ENCODE measurements around the gene KLK12. TPM values are rescaled to one million over a fixed set of nuclear protein-coding genes. Genes with fewer than 3 reads are reported as not detected.

KLK12 gene
- total and polyA plus RNA-seq, 4 donors = not detected

GRCh38 chr19:51014242-51014641, 20.6 kb downstream of the KLK12 start:
- Histone ChIP-seq H3K27ac (ENCODE audit: low read depth in 1 of 2, low read length in 2 of 2) (no peak overlapping the region), H3K9me3 (ENCODE audit: control insufficient read depth, low read length) (no peaks in the 10 kb centered on the region), H3K27me3 (ENCODE audit: control insufficient read depth in 1 of 2, insufficient read depth in 2 of 2, low read length in 1 of 2) (no peaks in the 10 kb centered on the region), H3K36me3 (ENCODE audit: control insufficient read depth in 1 of 2, insufficient read depth in 2 of 2, low read length in 1 of 2) (no peaks in the 10 kb centered on the region), H3K4me3 (ENCODE audit: low read length in 2 of 2) (no peak overlapping the region), H3K4me1 (ENCODE audit: control insufficient read depth in 1 of 2, insufficient read depth in 2 of 2, low read length in 2 of 2) (no peaks in the 10 kb centered on the region)
- 90 to 91% methylated on average over 6 of the region's 6 CpGs for WGBS, 2 donors
- ATAC-seq (ENCODE audit: low FRiP score) (no peak), DNase-seq (no peak)
- intact Hi-C loops (cut with DNase I) = no loop called here

DNA sequence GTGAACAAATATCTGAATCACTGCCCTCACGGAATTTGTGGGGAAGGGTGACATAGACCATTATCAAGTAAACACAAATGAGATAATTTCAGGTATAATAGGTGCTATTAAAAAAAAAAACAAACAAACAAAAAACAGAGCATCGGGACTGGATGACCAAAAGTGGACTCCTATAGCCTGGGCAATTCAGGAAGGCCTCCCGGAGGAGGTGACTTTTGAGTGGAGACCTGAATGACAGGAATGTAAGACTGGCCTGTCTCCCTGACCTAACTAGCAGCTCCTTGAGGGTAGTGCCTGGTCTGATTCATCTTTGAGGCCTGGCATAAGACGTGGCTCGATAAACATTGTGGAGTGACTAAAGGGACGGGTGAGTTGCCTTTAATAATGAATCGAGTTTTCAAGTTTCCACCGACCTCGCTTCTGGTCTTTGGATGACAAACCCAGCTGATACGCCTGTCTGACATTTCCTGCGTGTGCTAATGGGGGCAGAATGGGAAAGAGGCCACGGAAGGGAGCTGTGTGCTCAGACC, 22.1 kb downstream of the KLK12 start:
- no peaks in the 10 kb centered on the region for H3K27me3 ChIP-seq (ENCODE audit: control insufficient read depth in 1 of 2, insufficient read depth in 2 of 2, low read length in 1 of 2)
- H3K9me3 ChIP-seq (ENCODE audit: control insufficient read depth, low read length) = no peaks in the 10 kb centered on the region
- peak in 1 of 2 donors; percentile 14 for DNase-seq
- H3K4me3 ChIP-seq (ENCODE audit: low read length in 2 of 2) = no peak overlapping the region
- no peak for ATAC-seq (ENCODE audit: low FRiP score)
- intact Hi-C loops (cut with DNase I) = no loop called here
- H3K27ac ChIP-seq (ENCODE audit: low read depth in 1 of 2, low read length in 2 of 2) = no peak overlapping the region
- no peaks in the 10 kb centered on the region for H3K36me3 ChIP-seq (ENCODE audit: control insufficient read depth in 1 of 2, insufficient read depth in 2 of 2, low read length in 1 of 2)
- 63 to 68% methylated on average over 12 of the region's 12 CpGs for WGBS, 2 donors
- no peaks in the 10 kb centered on the region for H3K4me1 ChIP-seq (ENCODE audit: control insufficient read depth in 1 of 2, insufficient read depth in 2 of 2, low read length in 2 of 2)

DNA sequence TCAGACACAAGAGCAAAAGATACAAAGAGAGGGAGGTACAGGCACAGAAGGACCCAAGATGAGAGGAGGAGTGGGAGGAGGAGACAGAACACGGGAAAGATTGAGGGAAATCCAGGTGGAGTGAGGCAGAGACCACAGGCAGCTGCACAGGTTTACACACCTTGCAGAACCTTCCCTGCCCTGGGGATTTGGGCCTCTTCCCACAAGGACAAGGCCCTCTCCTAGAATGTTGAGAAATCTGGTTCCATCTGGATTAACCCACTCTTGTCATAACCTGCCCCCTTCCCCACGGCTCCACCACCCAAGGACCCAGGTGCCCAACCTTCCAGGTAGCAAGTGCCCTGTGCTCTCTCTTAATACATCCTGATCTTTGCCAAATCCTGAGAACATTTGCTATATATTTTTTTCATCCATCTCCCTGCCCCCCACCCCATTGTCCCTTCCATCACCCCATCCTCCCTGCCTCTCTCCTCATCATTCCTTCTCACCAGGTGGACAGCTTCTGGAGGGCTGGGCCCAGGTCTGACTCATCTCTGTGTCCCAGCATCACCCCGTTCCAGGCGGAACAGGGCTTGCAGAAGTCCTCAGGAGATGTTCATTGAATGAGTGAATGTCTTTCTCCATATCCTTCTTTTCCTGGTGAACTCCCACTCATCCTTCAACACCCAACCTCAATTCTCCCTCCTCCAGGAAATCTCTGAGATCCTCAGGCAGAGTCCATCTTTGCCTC, 24.6 kb downstream of the KLK12 start:
- Histone ChIP-seq H3K27me3 (ENCODE audit: control insufficient read depth in 1 of 2, insufficient read depth in 2 of 2, low read length in 1 of 2) (no peaks in the 10 kb centered on the region), H3K9me3 (ENCODE audit: control insufficient read depth, low read length) (no peaks in the 10 kb centered on the region), H3K4me1 (ENCODE audit: control insufficient read depth in 1 of 2, insufficient read depth in 2 of 2, low read length in 2 of 2) (no peaks in the 10 kb centered on the region), H3K27ac (ENCODE audit: low read depth in 1 of 2, low read length in 2 of 2) (no peak overlapping the region), H3K36me3 (ENCODE audit: control insufficient read depth in 1 of 2, insufficient read depth in 2 of 2, low read length in 1 of 2) (no peaks in the 10 kb centered on the region), H3K4me3 (ENCODE audit: low read length in 2 of 2) (no peak overlapping the region)
- 72 to 76% methylated on average over 4 of the region's 4 CpGs for WGBS, 2 donors
- DNase-seq (peak in 1 of 2 donors; percentile 53), ATAC-seq (ENCODE audit: low FRiP score) (no peak)
- intact Hi-C loops (cut with DNase I) = no loop called here

DNA sequence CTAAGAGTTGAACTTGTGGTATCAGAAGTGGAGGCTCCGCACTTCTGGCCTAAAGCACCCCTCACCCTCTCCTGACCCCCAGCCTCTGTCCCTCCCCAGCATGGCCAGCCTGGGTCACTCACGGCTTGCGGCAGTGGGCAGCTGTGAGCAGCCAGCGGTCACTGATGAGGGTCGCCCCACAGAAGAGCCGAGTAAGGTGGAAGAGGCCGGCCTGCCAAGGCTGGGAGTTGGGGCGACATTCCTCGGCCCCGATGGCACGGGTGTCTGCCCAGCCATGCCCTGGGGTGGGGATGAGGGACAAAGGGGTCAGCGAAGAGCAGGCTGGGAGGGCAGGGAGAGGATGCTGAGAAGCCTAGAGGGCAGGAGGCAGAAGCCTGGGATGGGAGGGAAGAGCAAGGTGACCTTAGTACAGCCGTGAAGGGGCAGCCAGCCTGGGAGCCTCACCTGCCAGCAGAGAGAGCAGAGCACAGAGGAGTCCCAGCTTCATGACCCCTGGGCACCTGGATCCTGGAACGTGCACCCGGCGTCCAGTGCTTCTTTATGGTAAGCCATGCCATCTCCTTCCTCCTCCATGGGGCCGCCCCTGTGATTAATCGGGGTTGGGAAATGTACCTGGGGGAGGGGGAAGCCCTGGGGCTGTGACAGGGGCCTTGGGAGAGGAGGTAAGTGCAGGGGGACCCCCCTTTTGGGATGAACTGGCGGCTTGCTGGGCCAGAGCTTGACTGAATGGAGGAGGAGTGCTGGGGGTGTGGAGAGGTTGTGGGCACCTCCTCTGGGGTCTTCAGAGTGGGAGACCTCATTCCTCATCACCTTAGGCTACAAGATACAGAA, 25.5 kb downstream of the KLK12 start:
- Histone ChIP-seq H3K4me1 (ENCODE audit: control insufficient read depth in 1 of 2, insufficient read depth in 2 of 2, low read length in 2 of 2) (no peaks in the 10 kb centered on the region), H3K9me3 (ENCODE audit: control insufficient read depth, low read length) (no peaks in the 10 kb centered on the region), H3K4me3 (ENCODE audit: low read length in 2 of 2) (no peak overlapping the region), H3K27me3 (ENCODE audit: control insufficient read depth in 1 of 2, insufficient read depth in 2 of 2, low read length in 1 of 2) (no peaks in the 10 kb centered on the region), H3K27ac (ENCODE audit: low read depth in 1 of 2, low read length in 2 of 2) (no peak overlapping the region), H3K36me3 (ENCODE audit: control insufficient read depth in 1 of 2, insufficient read depth in 2 of 2, low read length in 1 of 2) (no peaks in the 10 kb centered on the region)
- 69 to 71% methylated on average over 18 to 19 of the region's 19 CpGs for WGBS, 2 donors
- intact Hi-C loops (cut with DNase I) = no loop called here
- ATAC-seq (ENCODE audit: low FRiP score) (no peak), DNase-seq (peak in 1 of 2 donors; percentile 35)

DNA sequence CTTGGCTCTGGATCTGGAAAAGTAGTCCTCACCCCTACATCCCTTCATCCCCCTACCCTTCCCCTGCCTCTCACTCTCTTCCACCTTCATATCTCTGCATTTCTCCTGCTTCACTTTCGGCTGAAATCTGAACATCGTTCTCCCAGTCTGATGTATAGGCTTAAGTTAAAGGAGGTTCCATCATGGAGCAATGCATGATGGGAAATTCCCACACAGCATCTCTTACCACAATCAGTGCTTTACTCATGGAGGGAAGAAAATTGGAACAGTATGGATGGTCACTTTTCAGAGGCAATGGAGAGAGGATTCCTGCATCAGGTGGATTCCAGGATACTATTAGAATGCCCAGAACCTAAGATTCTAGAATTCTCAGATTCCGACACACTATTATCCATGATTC, 27.3 kb downstream of the KLK12 start:
- Histone ChIP-seq H3K4me1 (ENCODE audit: control insufficient read depth in 1 of 2, insufficient read depth in 2 of 2, low read length in 2 of 2) (no peaks in the 10 kb centered on the region), H3K36me3 (ENCODE audit: control insufficient read depth in 1 of 2, insufficient read depth in 2 of 2, low read length in 1 of 2) (no peaks in the 10 kb centered on the region), H3K4me3 (ENCODE audit: low read length in 2 of 2) (no peak overlapping the region), H3K27me3 (ENCODE audit: control insufficient read depth in 1 of 2, insufficient read depth in 2 of 2, low read length in 1 of 2) (no peaks in the 10 kb centered on the region), H3K9me3 (ENCODE audit: control insufficient read depth, low read length) (no peaks in the 10 kb centered on the region), H3K27ac (ENCODE audit: low read depth in 1 of 2, low read length in 2 of 2) (no peak overlapping the region)
- no peak for DNase-seq
- WGBS, 2 donors = 81 to 82% methylated on average over 3 of the region's 3 CpGs
- no peak for ATAC-seq (ENCODE audit: low FRiP score)
- intact Hi-C loops (cut with DNase I) = no loop called here

DNA sequence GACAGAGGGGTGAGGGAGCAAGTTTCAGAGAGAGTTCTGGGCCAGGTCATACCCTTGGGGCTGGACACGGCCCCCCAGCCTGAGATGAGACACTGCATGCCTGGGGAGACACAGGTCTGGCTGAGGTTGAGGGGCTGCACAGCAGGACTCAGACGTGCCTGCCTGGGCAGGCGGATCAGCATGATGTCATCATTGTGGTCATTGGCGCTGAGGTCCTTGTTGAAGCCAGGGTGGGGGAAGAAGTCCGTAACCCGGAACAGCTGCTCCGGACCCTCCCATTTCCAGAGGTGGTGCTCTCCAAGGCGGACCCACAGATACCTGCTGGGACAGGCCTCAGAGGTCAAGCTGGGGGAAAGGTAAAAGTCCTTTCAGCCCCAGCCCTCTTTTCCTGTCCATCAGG, 28.4 kb downstream of the KLK12 start:
- Histone ChIP-seq H3K4me1 (ENCODE audit: control insufficient read depth in 1 of 2, insufficient read depth in 2 of 2, low read length in 2 of 2) (no peaks in the 10 kb centered on the region), H3K27me3 (ENCODE audit: control insufficient read depth in 1 of 2, insufficient read depth in 2 of 2, low read length in 1 of 2) (no peaks in the 10 kb centered on the region), H3K4me3 (ENCODE audit: low read length in 2 of 2) (no peak overlapping the region), H3K9me3 (ENCODE audit: control insufficient read depth, low read length) (no peaks in the 10 kb centered on the region), H3K27ac (ENCODE audit: low read depth in 1 of 2, low read length in 2 of 2) (no peak overlapping the region), H3K36me3 (ENCODE audit: control insufficient read depth in 1 of 2, insufficient read depth in 2 of 2, low read length in 1 of 2) (no peaks in the 10 kb centered on the region)
- peak in 1 of 2 donors; percentile 48 for DNase-seq
- WGBS, 2 donors = 46 to 51% methylated on average over 8 of the region's 8 CpGs
- no peak for ATAC-seq (ENCODE audit: low FRiP score)
- intact Hi-C loops (cut with DNase I) = no loop called here

GRCh38 chr19:51005248-51005647, 29.6 kb downstream of the KLK12 start:
- no peak for ATAC-seq (ENCODE audit: low FRiP score)
- no peak overlapping the region for H3K4me3 ChIP-seq (ENCODE audit: low read length in 2 of 2)
- H3K9me3 ChIP-seq (ENCODE audit: control insufficient read depth, low read length) = no peaks in the 10 kb centered on the region
- peaks cover 0 to 2% of the 10 kb centered on the region in 2 donors for H3K27me3 ChIP-seq (ENCODE audit: control insufficient read depth in 1 of 2, insufficient read depth in 2 of 2, low read length in 1 of 2)
- DNase-seq = no peak
- H3K4me1 ChIP-seq (ENCODE audit: control insufficient read depth in 1 of 2, insufficient read depth in 2 of 2, low read length in 2 of 2) = no peaks in the 10 kb centered on the region
- H3K36me3 ChIP-seq (ENCODE audit: control insufficient read depth in 1 of 2, insufficient read depth in 2 of 2, low read length in 1 of 2) = no peaks in the 10 kb centered on the region
- intact Hi-C loops (cut with DNase I) = no loop called here
- 85 to 92% methylated on average over 1 of the region's 1 CpG for WGBS, 2 donors
- H3K27ac ChIP-seq (ENCODE audit: low read depth in 1 of 2, low read length in 2 of 2) = no peak overlapping the region

DNA sequence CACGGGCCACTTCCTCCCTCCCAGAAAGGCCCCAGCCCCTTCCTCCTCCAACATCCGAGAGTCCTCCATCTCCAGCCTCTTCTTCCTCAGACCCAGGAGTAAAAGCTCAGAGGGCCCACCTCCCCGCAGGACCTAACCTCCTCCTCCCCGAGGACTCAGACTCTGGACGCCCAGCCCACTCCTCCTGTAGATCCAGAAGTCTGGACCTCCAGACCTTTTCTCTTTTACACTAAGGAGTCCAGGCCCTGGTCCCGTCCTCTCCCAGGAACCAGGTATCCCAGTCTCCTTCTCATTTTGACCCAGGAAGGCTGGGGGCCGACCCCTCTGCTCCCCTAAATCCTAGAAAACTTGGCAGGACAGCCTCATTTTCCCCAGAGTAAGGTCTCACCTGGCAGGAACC, 31.5 kb downstream of the KLK12 start:
- no peak overlapping the region for H3K27ac ChIP-seq (ENCODE audit: low read depth in 1 of 2, low read length in 2 of 2)
- no peaks in the 10 kb centered on the region for H3K9me3 ChIP-seq (ENCODE audit: control insufficient read depth, low read length)
- H3K4me3 ChIP-seq (ENCODE audit: low read length in 2 of 2) = no peak overlapping the region
- no peaks in the 10 kb centered on the region for H3K36me3 ChIP-seq (ENCODE audit: control insufficient read depth in 1 of 2, insufficient read depth in 2 of 2, low read length in 1 of 2)
- intact Hi-C loops (cut with DNase I) = no loop called here
- ATAC-seq (ENCODE audit: low FRiP score) = no peak
- no peaks in the 10 kb centered on the region for H3K4me1 ChIP-seq (ENCODE audit: control insufficient read depth in 1 of 2, insufficient read depth in 2 of 2, low read length in 2 of 2)
- DNase-seq = no peak
- peaks cover 0 to 2% of the 10 kb centered on the region in 2 donors for H3K27me3 ChIP-seq (ENCODE audit: control insufficient read depth in 1 of 2, insufficient read depth in 2 of 2, low read length in 1 of 2)
- WGBS, 2 donors = 77 to 85% methylated on average over 5 to 7 of the region's 7 CpGs
